Colonic mucosa (tissue), 4 donors: ENCODE data around the gene ID1. TPM values are rescaled to one million over a fixed set of nuclear protein-coding genes. Genes with fewer than 3 reads are reported as not detected.
"Not testable (repeated sequence)": the region's sequence is repeated elsewhere in the genome, so short reads cannot be mapped to it uniquely, and the experiment has no call there.

Experiments
- DNase-seq: peaks from one replicate; pipeline ENCODE4 v3.0.0-alpha.2; 2020
- H3K27ac ChIP-seq: fragments of 200-600 bp; one replicate; pipeline ENCODE4 v1.8.0; 2021
- H3K27me3 ChIP-seq: fragments of 200-600 bp; one replicate; pipeline ENCODE4 v1.8.0; 2021
- H3K36me3 ChIP-seq: fragments of 200-600 bp; one replicate; pipeline ENCODE4 v1.8.0; 2021
- H3K4me1 ChIP-seq: fragments of 200-600 bp; one replicate; pipeline ENCODE4 v1.8.0; 2021; ENCODE audit warnings: mild to moderate bottlenecking
- H3K4me3 ChIP-seq: fragments of 200-600 bp; one replicate; pipeline ENCODE4 v1.8.0; 2021
- H3K9ac ChIP-seq, 2 donors: one replicate each; pipeline ENCODE4 v1.7.0; 2013; ENCODE audit warnings: control low read depth in 2 of 2, low read depth in 2 of 2, low read length in 2 of 2
- H3K9me3 ChIP-seq: fragments of 200-600 bp; one replicate; pipeline ENCODE4 v1.8.0; 2021
- intact Hi-C: fragments of 100-400 bp; cut with DNase I; formaldehyde crosslinking; loops from one replicate; pipeline ENCODE4 v1.14.1; 2022
- total RNA-seq, 2 donors: library from RNA; stranded (reverse); fragmentation: NEBNext Ultra II Directional in 1 of 2; extraction: Animal tissue kit (Norgen Biotek cat#: 25700) in 1 of 2; gene quantifications; one replicate each; pipeline ENCODE4 v1.2.1, GENCODE V29; 2021
- TF ChIP-seq, protein P1 (sequence below): fragments of 200-600 bp; IDR thresholded peaks from one replicate; pipeline ENCODE4 v1.8.0; 2022; ENCODE audit warnings: antibody characterized with exemption, mild to moderate bottlenecking
- donor health status: healthy.
- donor health status: DM: no; HTN: no; CAD: no.
- donor health status: DM: no; HTN: no; CAD: no.

ID1 gene
- total RNA-seq, 2 donors from 2014 or later, result 134 to 179 TPM

DNA sequence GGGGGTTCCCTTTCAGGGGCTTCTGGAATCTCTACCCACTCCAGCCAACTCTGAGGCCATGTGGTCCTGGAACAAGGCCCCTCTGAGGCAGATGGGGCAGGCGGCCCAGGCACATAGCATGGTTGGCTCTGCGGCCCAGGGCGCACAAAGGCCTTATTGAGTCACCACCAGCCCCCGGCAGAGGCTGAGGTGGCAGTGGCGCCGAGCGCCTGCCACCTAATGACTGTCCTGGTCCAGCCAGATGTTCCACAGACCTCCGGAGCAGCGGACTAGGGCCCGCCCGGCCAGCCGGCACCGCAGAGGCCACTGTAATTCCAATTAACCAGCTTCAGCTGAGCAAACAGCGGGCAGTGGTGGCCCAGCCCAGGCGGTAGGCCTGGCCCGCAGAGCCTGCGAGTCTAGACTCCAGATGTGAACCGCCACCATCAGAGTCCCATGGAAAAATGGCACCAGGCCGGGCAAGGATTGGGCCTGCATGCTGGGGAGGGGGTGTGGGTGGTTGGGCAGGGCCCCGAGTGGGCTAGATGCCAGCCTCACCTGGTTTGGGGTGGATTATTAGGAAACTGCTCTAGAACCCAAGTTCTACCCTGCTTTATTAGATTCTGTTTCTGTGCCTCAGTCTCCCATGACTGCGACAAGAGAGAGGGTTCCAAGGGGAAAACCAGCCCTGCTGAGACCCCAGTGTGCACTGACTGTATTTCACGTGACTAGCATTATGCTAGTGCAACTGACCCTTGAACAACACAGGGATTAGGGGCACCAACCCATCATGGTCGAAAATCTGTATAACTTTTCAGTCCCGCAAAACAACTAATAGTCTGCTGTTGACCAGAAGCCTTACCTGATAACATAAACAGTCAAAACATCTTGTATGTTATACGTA, 34.1 kb upstream of the ID1 start:
- Histone ChIP-seq H3K27ac (peak overlapping the region; percentile 43), H3K9me3 (no peaks in the 10 kb centered on the region), H3K36me3 (no peaks in the 10 kb centered on the region), H3K9ac (peak overlapping the region in 1 of 2 donors; percentile 73), H3K27me3 (no peaks in the 10 kb centered on the region), H3K4me1 (peaks cover 5% of the 10 kb centered on the region), H3K4me3 (no peak overlapping the region)
- TF ChIP-seq, protein P1, sequence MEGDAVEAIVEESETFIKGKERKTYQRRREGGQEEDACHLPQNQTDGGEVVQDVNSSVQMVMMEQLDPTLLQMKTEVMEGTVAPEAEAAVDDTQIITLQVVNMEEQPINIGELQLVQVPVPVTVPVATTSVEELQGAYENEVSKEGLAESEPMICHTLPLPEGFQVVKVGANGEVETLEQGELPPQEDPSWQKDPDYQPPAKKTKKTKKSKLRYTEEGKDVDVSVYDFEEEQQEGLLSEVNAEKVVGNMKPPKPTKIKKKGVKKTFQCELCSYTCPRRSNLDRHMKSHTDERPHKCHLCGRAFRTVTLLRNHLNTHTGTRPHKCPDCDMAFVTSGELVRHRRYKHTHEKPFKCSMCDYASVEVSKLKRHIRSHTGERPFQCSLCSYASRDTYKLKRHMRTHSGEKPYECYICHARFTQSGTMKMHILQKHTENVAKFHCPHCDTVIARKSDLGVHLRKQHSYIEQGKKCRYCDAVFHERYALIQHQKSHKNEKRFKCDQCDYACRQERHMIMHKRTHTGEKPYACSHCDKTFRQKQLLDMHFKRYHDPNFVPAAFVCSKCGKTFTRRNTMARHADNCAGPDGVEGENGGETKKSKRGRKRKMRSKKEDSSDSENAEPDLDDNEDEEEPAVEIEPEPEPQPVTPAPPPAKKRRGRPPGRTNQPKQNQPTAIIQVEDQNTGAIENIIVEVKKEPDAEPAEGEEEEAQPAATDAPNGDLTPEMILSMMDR, result no peak
- no peak for DNase-seq
- intact Hi-C loops, result no loop called here

DNA sequence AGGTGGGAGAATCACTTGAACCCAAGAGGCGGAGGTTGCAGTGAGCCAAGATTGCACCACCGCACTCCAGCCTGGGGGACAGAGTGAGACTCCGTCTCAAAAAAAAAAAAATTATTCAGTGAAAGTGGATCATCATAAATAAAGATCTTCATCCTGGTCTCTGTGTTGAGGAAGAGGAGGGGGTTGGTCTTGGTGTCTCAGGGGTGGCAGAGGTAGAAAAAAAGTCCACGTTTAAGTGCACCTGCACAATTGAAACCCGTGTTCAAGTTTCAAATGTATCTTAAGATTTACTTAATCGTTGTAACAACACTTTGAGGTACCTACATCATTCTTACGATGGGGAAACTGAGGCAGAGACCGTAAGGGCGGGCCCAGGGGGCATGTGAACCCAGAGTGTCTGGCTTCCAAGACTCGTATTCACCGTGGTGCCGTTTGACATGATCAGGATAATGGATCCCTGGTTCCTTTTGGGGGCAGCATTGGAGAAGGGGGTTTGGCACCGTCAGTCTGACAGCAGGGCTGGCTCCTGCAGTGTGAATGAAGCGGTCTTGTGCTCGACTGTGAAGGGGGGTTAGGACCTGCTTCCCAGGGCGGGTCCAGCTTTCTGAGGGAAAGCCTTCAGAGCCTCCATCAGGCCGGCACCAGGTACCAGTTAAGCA, 32.9 kb upstream of the ID1 start:
- Histone ChIP-seq H3K27ac (peak overlapping the region; percentile 89), H3K9me3 (no peaks in the 10 kb centered on the region), H3K27me3 (no peaks in the 10 kb centered on the region), H3K4me3 (peak overlapping the region; percentile 45), H3K9ac (peak overlapping the region; percentile 63 to 82), H3K36me3 (no peaks in the 10 kb centered on the region), H3K4me1 (peaks cover 5% of the 10 kb centered on the region)
- TF ChIP-seq, protein P1, result no peak
- no peak for DNase-seq
- intact Hi-C loops, result no loop called here

DNA sequence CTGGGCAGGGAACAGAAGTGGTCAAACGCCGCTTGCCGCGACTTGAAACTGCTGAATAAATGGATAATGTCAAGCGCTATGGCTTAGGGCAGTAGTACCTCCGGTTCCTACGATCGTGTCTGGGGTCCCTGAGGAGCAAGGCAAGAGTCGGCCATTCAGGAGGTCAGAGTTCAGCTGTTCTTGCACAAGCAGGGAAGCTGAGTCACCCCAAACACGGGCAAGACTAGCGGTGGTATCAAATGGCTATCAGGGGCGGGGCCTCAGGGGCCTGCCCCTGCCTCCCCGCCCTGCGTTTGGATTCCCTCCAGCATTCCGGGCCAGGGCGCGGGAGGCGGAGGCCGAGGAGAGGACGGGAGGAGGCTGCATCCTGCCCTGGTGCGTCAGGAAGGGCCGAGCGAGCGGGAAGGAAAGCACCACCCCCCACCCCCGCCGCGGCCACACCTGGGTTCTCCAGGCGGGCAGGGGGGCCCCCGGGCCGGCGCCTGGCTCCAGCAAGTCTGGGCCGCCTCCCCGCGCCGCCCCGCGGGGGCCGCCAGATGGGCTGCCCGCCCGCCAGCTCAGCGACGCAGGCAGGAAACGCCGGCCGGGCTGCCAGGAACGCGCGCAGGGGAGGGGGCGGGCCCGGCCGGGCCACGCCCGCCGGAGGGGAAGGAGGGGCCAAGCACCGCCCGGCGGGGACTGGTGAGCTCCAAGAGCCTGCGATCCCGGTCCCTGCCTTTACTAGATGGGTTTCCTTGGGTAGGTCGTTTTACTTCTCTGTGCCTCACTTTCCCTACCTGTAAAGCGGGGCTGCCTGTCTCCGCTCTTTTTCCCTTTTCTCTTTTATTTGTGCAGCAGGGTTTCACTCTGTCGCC, 32.2 kb upstream of the ID1 start:
- TF ChIP-seq, protein P1, result no peak
- H3K27me3 ChIP-seq, result no peaks in the 10 kb centered on the region
- intact Hi-C loops, result no loop called here
- H3K4me3 ChIP-seq, result peak overlapping the region; percentile 45
- H3K36me3 ChIP-seq, result no peaks in the 10 kb centered on the region
- peak overlapping the region; percentile 89 for H3K27ac ChIP-seq
- no peaks in the 10 kb centered on the region for H3K9me3 ChIP-seq
- peak overlapping the region; percentile 63 to 82 for H3K9ac ChIP-seq
- peaks cover 5% of the 10 kb centered on the region for H3K4me1 ChIP-seq
- peak; percentile 97 for DNase-seq

DNA sequence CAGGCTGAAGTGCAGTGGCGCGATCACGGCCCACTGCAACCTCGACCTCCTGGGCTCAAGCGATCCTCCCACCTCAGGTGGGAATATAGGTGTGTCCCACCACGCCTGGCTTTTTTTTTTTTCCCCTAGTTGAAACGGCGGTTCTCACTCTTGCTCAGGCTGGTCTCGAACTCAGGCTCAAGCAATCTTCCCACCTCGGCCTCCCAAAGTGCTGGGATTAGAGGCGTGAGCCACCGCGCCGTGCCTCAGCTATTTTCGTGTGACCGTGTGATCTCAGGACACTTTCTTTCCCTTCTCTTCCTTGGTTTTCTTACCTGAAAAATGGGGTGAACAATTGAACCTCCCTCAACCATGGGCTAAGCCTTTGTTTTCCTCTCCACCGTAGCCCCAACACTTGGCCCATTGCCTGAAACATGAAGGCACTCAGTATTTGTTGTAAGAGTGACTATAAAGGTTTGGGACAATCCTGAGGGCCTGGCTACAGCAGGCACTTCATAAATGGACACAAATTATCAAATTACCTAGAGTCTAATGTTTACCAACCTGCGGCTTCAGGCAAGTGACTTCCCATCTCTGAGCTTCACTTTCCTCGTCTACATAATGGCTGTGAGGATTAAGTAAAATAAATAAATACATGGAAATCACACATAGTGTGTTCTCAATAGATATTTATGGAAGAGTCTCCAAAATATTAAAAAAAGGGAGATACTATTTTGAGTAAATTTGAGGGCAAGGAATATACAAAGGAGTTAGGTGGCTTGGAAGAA, 31.4 kb upstream of the ID1 start:
- H3K27me3 ChIP-seq, result no peaks in the 10 kb centered on the region
- H3K4me3 ChIP-seq, result peak overlapping the region; percentile 45
- no peaks in the 10 kb centered on the region for H3K9me3 ChIP-seq
- intact Hi-C loops, result no loop called here
- no peaks in the 10 kb centered on the region for H3K36me3 ChIP-seq
- H3K27ac ChIP-seq, result peak overlapping the region; percentile 89
- peak overlapping the region; percentile 63 to 81 for H3K9ac ChIP-seq
- TF ChIP-seq, protein P1, result no peak
- no peak for DNase-seq
- peaks cover 5% of the 10 kb centered on the region for H3K4me1 ChIP-seq

DNA sequence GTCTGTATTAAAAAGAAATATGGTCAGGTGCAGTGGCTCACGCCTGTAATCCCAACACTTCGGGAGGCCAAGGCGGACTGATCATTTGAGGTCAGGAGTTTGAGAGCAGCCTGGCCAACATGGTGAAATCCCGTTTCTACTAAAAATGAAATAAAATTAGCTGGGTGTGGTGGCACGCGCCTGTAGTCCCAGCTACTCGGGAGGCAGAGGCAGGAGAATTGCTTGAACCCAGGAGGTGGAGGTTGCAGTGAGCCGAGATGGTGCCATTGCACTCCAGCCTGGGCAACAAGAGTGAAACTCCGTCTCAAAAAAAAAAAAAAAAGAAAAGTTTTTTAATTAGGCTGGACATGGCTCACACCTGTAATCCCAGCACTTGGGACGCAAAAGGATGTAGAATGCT, 30.1 kb upstream of the ID1 start:
- H3K9ac ChIP-seq, H3K4me1 ChIP-seq, H3K27ac ChIP-seq, H3K36me3 ChIP-seq, DNase-seq, H3K9me3 ChIP-seq, H3K27me3 ChIP-seq, intact Hi-C loops, H3K4me3 ChIP-seq: not testable (repeated sequence)
